ENCODE measurements around the gene SLC2A2. TPM values are rescaled to one million over a fixed set of nuclear protein-coding genes. Genes with fewer than 3 reads are reported as not detected.

Gene SLC2A2
- total RNA-seq, 4 donors from 2014 or later, result not detected

GRCh38 chr3:171018156-171018935 lies 8.2 kb downstream of the SLC2A2 start:
- Histone ChIP-seq H3K4me3 (replicated peaks in 1 of 3) (no peak overlapping the region), H3K4me1 (no peaks in the 10 kb centered on the region), H3K27me3 (no peaks in the 10 kb centered on the region), H3K27ac (no peak overlapping the region), H3K36me3 (no peaks in the 10 kb centered on the region), H3K9me3 (no peaks in the 10 kb centered on the region)
- intact Hi-C loops (cut with DNase I), result no loop called here
- TF ChIP-seq POLR2A (IDR thresholded peaks at IDR 0.05), result no peak
- TF ChIP-seq CTCF (IDR thresholded peaks at IDR 0.05), result no peak
- 66 to 71% methylated on average over 6 of the region's 6 CpGs for WGBS, 2 donors
- DNase-seq, result no peak

GRCh38 chr3:171013822-171014748 lies 12.4 kb downstream of the SLC2A2 start:
- Histone ChIP-seq H3K4me1 (no peaks in the 10 kb centered on the region), H3K27me3 (no peaks in the 10 kb centered on the region), H3K27ac (no peak overlapping the region), H3K36me3 (no peaks in the 10 kb centered on the region), H3K9me3 (no peaks in the 10 kb centered on the region), H3K4me3 (replicated peaks in 1 of 3) (no peak overlapping the region)
- intact Hi-C loops (cut with DNase I), result no loop called here
- no peak for DNase-seq
- TF ChIP-seq POLR2A (IDR thresholded peaks at IDR 0.05) (no peak), CTCF (IDR thresholded peaks at IDR 0.05) (no peak)
- 81 to 91% methylated on average over 5 of the region's 5 CpGs for WGBS, 2 donors

DNA sequence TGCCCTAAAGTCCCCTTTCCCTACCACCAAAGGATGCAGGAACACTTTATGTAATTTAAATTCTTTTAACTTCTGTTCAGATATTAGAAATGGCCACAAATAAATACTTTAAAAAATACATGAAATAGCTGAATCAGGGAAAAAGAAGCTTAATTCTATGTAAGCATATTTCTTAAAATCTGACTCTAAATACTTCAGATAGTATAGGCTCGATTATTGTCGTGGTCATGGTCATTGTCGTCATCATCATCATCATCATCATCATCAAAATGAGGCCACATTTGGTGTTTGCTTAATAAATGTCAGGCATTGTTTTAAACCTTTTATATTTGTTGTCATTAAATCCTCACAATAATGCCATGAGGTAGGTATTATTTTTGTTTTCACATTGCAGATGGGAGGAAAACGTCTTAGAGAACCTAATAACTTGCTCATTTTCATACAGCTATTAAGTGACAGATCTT lies 14.6 kb downstream of the SLC2A2 start:
- TF ChIP-seq POLR2A (IDR thresholded peaks at IDR 0.05) (no peak), CTCF (IDR thresholded peaks at IDR 0.05) (no peak)
- no peaks in the 10 kb centered on the region for H3K4me1 ChIP-seq
- H3K27me3 ChIP-seq, result no peaks in the 10 kb centered on the region
- H3K9me3 ChIP-seq, result no peaks in the 10 kb centered on the region
- no peaks in the 10 kb centered on the region for H3K36me3 ChIP-seq
- H3K4me3 ChIP-seq (replicated peaks in 1 of 3), result no peak overlapping the region
- no peak overlapping the region for H3K27ac ChIP-seq
- intact Hi-C loops (cut with DNase I), result no loop called here
- no peak for DNase-seq
- WGBS, 2 donors, result 82 to 91% methylated on average over 4 of the region's 4 CpGs

GRCh38 chr3:171011109-171011872 lies 15.2 kb downstream of the SLC2A2 start:
- intact Hi-C loops (cut with DNase I), result no loop called here
- H3K27ac ChIP-seq, result no peak overlapping the region
- H3K4me1 ChIP-seq, result no peaks in the 10 kb centered on the region
- DNase-seq, result no peak
- TF ChIP-seq CTCF (IDR thresholded peaks at IDR 0.05), result no peak
- TF ChIP-seq POLR2A (IDR thresholded peaks at IDR 0.05), result no peak
- 81 to 84% methylated on average over 2 of the region's 2 CpGs for WGBS, 2 donors
- no peaks in the 10 kb centered on the region for H3K27me3 ChIP-seq
- no peaks in the 10 kb centered on the region for H3K9me3 ChIP-seq
- H3K4me3 ChIP-seq (replicated peaks in 1 of 3), result no peak overlapping the region
- H3K36me3 ChIP-seq, result no peaks in the 10 kb centered on the region
